Measurements from ENCODE around the gene ADAT2. TPM values are rescaled to one million over a fixed set of nuclear protein-coding genes. Genes with fewer than 3 reads are reported as not detected.

ADAT2 gene
- total RNA-seq, 3 donors from 2014 or later: 28.8 to 30.9 (median 29.3) TPM

DNA sequence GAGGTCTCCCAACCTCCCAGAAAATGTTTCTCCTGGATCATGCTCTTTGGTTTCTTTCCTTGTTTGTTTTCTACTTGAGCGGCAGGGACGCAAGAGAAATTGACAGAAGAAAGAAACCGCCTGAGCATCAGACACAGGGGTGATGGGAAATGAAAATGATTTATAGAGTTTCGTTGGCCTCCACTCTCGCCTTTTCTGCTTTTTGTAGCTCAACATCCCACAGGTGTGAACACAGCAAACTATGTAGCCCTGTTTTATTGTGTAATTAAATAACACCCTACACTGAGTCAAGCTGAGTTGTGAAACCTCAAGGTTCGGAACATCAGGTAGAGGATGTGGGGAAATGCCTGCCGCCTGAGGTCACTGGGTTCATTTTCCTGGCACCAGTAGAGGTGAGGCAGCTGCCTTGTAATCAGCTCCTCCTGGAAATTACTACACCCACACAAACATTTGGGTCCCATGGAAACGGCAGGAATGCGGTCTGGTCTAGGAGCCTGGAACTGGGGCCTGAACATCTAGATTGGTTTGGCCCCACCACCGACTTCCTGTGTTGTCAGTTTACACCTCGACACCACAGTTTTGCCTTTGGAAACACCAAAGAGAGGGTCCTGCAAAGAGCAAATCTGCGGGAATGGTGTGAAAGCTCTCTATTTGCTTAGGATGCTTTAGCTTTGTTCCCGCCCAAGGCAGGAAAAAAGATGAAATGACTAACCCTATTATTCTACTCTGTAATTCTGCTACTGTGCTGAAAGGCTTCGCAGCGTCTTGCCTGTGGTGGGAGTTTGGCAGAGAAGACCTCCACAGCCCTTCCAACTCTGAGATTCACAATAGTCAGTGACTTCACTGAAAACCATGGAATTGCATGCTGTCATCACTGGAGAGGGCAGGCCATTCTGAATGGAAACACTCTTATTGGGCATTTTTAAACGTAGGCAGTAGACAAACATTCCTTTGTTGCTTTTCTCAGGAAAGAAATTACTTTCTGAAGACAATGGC, 53.0 kb downstream of the ADAT2 start:
- DNase-seq (peak; percentile 10), ATAC-seq (peak; percentile 30 to 84)
- Mint-ChIP-seq H3K4me3 (no peak overlapping the region), H3K36me3 (ENCODE audit: insufficient read depth) (no peaks in the 10 kb centered on the region), H3K9me3 (no peaks in the 10 kb centered on the region), H3K4me1 (ENCODE audit: low read depth) (peaks cover 24% of the 10 kb centered on the region), H3K27me3 (ENCODE audit: low read depth) (no peaks in the 10 kb centered on the region)

DNA sequence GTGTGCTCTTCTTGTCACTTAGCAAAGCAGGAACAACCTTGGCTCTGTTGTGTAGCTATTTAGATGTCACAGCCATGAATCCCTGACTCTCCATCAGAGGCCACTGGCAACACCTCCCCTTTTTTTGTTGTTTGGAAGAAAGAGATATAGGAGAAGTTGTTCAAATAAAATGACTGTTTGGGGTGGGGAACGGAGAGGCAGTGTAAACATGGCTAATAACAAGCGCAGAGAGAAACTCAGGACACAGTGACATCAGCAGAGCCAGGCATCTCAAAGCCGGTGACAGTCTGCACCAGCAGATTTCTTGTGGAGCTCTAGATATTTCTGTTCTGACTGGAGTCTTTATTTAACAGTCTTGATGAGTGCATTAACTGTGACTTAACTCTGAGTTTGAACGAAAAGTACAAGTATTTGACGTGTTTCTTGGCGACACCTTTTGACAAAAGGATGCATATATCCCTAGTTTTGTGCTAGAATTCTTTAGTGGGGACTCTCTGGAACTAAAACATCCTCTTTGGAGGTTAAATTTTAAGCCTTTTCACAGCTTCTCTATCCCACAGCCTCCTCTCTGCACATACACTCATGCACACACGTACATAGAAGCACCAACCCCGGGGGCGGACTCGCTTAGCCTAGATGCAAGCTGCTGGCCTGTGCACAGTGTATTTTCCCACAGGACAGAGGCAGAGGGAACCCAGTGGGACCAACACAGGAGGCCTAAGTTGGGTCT, 53.8 kb downstream of the ADAT2 start:
- Mint-ChIP-seq H3K4me3 (no peak overlapping the region), H3K36me3 (ENCODE audit: insufficient read depth) (no peaks in the 10 kb centered on the region), H3K4me1 (ENCODE audit: low read depth) (peaks cover 23% of the 10 kb centered on the region), H3K27me3 (ENCODE audit: low read depth) (no peaks in the 10 kb centered on the region), H3K9me3 (no peaks in the 10 kb centered on the region)
- ATAC-seq (peak in 1 of 2 donors; percentile 24), DNase-seq (no peak)

DNA sequence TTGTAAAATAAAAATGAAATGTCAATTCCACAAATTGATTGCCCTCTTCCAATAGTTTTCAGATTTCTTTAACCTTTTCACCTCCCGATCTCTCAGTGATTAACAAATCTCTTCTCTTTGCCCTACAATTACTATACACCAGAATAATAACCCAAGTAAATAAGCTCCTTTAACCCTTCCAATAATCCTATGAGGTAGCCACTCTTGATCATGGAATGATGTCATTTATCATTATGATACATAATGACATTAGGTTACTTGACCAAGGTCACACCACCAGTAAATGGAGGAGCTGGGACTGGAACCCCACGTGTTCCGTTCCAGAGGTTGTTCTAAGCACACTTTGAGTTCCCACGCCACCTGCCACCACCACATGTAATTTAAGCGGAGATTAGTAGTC, 54.8 kb downstream of the ADAT2 start:
- DNase-seq: no peak
- H3K4me1 Mint-ChIP-seq (ENCODE audit: low read depth): peaks cover 17% of the 10 kb centered on the region
- no peaks in the 10 kb centered on the region for H3K9me3 Mint-ChIP-seq
- no peaks in the 10 kb centered on the region for H3K27me3 Mint-ChIP-seq (ENCODE audit: low read depth)
- ATAC-seq: no peak
- H3K4me3 Mint-ChIP-seq: no peak overlapping the region
- H3K36me3 Mint-ChIP-seq (ENCODE audit: insufficient read depth): no peaks in the 10 kb centered on the region

DNA sequence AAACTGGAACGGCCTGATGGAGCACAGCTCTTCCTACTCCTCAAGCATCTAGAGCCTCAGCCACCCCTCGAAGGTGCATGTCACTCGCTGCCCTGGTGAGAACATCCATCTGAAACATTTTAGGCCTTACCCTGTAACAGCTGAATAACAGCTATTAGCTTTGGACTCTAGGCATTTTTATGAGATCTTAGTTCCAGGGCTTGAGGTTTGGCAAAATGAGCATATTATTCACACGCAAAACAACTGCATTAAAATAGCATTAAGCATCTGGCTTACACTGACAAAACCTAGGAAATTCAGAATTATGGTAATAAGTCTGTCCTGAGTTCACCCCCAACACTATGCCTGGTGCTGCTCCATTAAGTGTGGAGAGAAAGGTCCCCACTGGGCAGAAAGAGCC, 56.1 kb downstream of the ADAT2 start:
- DNase-seq (no peak), ATAC-seq (no peak)
- no peaks in the 10 kb centered on the region for H3K36me3 Mint-ChIP-seq (ENCODE audit: insufficient read depth)
- peaks cover 6% of the 10 kb centered on the region for H3K4me1 Mint-ChIP-seq (ENCODE audit: low read depth)
- H3K4me3 Mint-ChIP-seq: no peak overlapping the region
- H3K9me3 Mint-ChIP-seq: no peaks in the 10 kb centered on the region
- no peaks in the 10 kb centered on the region for H3K27me3 Mint-ChIP-seq (ENCODE audit: low read depth)

DNA sequence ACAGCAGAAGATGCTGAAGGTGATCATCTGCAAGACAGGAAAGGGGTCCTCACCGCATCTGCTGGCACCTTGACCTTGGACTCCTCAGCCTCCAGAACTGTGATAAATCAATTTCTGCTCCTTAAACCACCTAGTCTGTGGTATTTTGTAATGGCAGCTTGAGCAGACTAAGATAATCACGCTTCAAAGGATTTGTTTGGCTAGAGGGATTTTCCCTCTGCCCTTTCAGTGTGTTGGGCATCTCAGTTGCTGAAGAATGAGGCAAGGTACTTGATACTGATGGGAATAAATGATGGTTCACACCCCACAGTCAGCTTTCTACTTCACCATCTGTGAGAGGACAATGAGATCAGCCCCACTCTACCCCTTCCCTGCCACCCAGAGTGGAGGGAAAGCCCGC, 60.2 kb downstream of the ADAT2 start:
- H3K9me3 Mint-ChIP-seq: no peaks in the 10 kb centered on the region
- no peak for ATAC-seq
- H3K36me3 Mint-ChIP-seq (ENCODE audit: insufficient read depth): no peaks in the 10 kb centered on the region
- H3K4me3 Mint-ChIP-seq: no peak overlapping the region
- H3K27me3 Mint-ChIP-seq (ENCODE audit: low read depth): no peaks in the 10 kb centered on the region
- no peak for DNase-seq
- no peaks in the 10 kb centered on the region for H3K4me1 Mint-ChIP-seq (ENCODE audit: low read depth)

DNA sequence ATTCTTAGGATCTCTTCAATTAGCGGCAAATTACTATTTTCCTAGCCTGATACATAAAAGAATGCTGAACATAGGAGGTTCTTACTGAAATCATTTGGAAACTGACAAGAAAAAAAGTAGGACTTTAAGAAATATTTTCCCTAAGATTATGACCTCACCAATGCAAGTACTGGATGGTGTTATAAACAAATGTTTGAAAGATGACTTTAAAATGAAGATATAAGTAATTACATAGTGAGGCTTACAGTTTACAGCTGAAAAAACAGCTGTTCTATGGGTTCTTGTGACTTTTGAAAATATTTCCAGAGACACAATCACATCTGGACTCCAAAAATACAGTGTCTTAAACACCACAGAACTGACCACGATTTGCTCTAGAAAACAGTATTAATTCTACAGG, 64.9 kb downstream of the ADAT2 start:
- Mint-ChIP-seq H3K4me3 (no peak overlapping the region), H3K4me1 (ENCODE audit: low read depth) (no peaks in the 10 kb centered on the region), H3K9me3 (no peaks in the 10 kb centered on the region), H3K36me3 (ENCODE audit: insufficient read depth) (no peaks in the 10 kb centered on the region), H3K27me3 (ENCODE audit: low read depth) (no peaks in the 10 kb centered on the region)
- DNase-seq (no peak), ATAC-seq (no peak)

DNA sequence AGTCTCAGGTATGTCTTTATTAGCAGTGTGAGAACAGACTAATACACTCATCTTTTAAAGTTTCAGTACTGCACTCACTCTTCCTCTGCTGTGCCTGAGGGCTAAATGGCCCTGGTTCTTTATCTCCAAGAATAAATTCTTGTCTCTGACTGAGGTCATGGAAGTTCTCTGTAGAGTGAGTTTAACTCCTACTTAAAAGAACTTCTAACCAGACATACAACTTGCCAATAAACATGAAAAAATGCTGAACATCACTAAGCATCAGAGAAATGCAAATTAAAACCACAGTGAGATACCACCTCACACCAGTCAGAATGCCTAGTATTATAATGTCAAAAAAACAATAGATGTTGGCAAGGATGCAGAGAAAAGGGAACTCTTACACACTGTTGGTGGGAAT, 73.6 kb downstream of the ADAT2 start:
- H3K9me3 Mint-ChIP-seq: no peaks in the 10 kb centered on the region
- no peak overlapping the region for H3K4me3 Mint-ChIP-seq
- ATAC-seq (no peak), DNase-seq (no peak)
- H3K27me3 Mint-ChIP-seq (ENCODE audit: low read depth): peaks cover 4% of the 10 kb centered on the region
- no peaks in the 10 kb centered on the region for H3K36me3 Mint-ChIP-seq (ENCODE audit: insufficient read depth)
- H3K4me1 Mint-ChIP-seq (ENCODE audit: low read depth): no peaks in the 10 kb centered on the region

DNA sequence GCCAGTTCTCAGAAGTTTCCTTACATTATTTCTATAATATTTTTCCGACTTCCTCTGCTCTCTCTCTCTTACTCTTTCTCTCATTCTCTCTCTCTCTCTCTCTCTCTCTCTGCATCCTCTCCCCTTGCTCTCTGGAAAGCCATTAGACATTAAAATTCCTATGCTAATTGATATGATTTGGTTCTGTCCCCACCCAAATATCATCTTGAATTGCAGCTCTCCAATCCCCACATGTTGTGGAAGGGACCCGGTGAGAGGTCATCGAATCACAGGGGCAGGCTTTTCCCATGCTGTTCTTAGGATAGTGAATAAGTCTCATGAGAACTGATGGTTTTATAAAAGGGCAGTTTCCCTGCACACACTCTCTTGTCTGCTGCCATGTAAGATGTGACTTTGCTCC, 74.1 kb downstream of the ADAT2 start:
- no peaks in the 10 kb centered on the region for H3K4me1 Mint-ChIP-seq (ENCODE audit: low read depth)
- DNase-seq: no peak
- no peak overlapping the region for H3K4me3 Mint-ChIP-seq
- peaks cover 4% of the 10 kb centered on the region for H3K27me3 Mint-ChIP-seq (ENCODE audit: low read depth)
- no peaks in the 10 kb centered on the region for H3K9me3 Mint-ChIP-seq
- ATAC-seq: no peak
- H3K36me3 Mint-ChIP-seq (ENCODE audit: insufficient read depth): no peaks in the 10 kb centered on the region

DNA sequence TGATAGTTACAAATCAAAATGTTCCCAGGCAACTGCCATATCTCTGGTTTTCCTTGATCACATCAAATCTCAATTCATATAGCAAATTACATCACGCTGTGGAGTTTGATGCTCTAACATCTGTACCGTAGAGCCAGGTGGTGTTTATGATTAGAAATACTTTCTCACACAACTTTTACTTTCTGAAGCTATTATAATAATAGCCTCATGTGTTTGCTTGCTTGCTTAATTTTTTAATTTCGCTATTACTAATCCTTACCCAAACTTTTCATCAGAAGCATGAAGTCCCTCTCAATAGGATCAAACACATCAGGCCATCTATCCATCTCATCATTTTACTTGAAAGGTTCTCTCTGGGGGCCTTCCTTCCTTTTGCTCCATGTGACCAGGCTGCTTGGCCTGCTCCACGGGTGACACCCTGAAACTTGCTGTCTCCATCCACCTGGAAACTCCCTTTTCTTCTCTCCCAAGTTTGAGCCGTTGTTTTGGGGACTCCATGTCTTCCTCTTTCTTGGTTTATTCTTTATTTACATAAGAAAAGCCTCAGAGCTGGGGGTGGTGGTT, 75.4 kb downstream of the ADAT2 start:
- no peaks in the 10 kb centered on the region for H3K36me3 Mint-ChIP-seq (ENCODE audit: insufficient read depth)
- ATAC-seq (no peak), DNase-seq (no peak)
- H3K9me3 Mint-ChIP-seq: no peaks in the 10 kb centered on the region
- no peaks in the 10 kb centered on the region for H3K4me1 Mint-ChIP-seq (ENCODE audit: low read depth)
- H3K27me3 Mint-ChIP-seq (ENCODE audit: low read depth): peaks cover 4% of the 10 kb centered on the region
- H3K4me3 Mint-ChIP-seq: no peak overlapping the region

DNA sequence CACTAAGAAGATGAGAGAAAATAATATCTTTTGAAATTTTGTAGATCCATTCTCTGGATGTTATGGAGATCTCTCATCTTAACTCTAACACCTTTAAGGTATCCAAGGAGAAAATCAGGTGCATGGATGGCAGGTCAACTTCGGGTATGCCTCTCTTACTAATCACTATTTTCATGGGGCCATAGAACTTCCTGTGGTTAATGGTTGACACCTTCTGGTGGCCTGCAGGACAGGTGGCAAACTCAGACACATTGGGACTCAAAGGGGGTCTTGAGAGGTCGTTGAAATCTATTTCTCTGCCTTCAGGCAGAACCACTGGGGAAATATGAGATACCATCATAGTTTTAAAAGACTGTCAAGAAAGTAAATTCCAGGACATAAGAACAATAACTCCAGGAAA, 76.5 kb downstream of the ADAT2 start:
- no peak for ATAC-seq
- Mint-ChIP-seq H3K9me3 (no peaks in the 10 kb centered on the region), H3K4me3 (no peak overlapping the region), H3K36me3 (ENCODE audit: insufficient read depth) (no peaks in the 10 kb centered on the region), H3K27me3 (ENCODE audit: low read depth) (peaks cover 2% of the 10 kb centered on the region), H3K4me1 (ENCODE audit: low read depth) (no peaks in the 10 kb centered on the region)
- DNase-seq: no peak

Other genes starting within 250 kb of the ADAT2 start
- 10 to 100 TPM; 22.3 to 26.5 (median 25.5) TPM for gene PEX3, start 110 bp upstream of the ADAT2 start, total RNA-seq
- 1 to 10 TPM; 5.2 to 5.6 (median 5.5) TPM for gene FUCA2, start 61.0 kb upstream of the ADAT2 start, total RNA-seq
- gene PHACTR2, start 227.3 kb upstream of the ADAT2 start, total RNA-seq: 10 to 100 TPM; 25.7 to 33.4 (median 26.2) TPM